Measurements from ENCODE around the gene KIRREL3.

The KIRREL3 gene

DNA sequence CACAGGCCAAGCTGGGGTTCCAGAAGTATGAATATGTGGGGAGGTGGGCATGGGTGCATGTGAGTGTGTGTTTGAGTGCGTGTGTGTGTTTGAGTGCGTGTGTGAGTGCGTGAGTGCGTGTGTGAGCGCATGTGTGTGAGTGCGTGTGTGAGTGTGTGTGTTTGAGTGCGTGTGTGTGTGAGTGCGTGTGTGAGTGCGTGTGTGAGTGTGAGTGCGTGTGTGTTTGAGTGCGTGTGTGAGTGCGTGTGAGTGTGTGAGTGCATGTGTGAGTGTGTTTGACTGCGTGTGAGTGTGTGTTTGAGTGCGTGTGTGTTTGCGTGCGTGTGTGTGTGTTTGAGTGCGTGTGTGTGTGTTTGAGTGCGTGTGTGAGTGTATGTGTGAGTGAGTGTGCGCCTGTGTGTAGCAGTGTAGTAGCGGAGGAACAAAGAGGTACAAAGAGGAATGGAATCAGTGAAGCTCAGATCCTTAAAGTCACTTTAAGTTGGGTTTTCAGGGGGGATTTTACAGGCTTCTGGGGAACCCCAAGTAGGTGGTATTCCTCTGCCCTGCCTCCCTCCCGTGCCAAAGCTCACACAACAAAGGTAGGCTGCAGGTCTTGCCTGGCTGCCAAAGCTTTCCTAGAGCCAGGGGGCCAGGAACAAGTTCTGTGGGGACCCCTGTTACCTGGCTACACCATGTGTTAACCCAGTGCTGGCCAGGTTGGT, 137.1 kb downstream of the KIRREL3 start:
- DNase-seq, result no peak

DNA sequence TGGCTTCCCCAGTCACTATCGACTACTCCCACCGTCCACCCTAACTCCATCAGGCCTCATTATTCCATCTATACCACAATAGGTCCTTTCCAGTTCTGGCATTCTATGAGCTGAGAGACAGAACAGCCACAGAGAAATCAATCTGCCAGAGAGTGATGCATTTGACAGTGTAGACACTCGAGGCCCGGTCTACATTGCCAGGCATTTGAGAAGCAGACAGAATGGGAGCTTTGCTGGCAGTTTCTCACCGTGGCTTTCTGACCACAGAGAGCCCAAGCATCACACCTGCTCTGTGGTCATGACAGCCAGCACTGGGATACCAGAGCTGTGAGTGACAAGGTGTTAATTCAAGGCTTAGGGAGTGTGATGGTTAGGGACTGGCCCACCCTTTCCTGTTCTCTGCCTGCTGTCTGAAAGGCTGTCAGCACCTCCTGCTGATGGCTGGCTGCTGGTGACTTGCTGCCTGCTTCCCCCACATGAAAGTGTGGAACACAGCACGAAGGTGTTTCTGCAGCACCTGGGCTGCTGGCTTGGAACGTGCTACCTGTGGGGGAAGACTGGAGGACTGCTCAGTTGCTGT, 137.8 kb downstream of the KIRREL3 start:
- DNase-seq, result no peak

DNA sequence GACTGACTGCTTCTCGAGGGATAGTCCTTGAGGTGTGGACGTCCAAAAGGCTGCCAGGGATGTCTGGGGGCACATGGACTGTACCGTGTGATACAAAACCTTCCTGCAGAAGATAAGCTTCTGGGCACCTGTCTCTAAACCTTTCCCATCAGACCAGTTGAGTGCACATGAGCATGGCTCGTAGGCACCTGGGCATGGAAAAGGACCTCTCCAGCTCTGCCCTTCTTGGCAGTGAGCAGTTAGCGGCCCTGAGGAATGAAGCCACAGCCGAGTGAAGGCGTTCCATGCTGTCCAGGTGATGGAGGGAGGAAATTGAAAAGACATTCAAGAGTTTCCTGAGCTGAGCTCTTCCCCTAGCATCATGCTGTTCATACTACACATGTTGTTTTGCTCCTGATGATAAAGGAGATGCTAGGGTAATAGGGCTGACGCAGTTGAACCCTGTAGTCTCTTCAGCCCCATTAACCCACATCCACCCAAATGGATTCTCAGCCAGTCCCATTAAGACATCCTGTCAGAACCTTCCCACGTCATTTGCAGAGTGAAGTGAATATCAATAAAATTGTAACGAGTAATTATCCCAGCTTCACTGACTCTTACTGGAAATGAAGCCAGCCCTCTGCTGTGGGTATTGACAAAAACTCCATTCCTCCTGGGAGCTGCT, 138.6 kb downstream of the KIRREL3 start:
- DNase-seq, result no peak

DNA sequence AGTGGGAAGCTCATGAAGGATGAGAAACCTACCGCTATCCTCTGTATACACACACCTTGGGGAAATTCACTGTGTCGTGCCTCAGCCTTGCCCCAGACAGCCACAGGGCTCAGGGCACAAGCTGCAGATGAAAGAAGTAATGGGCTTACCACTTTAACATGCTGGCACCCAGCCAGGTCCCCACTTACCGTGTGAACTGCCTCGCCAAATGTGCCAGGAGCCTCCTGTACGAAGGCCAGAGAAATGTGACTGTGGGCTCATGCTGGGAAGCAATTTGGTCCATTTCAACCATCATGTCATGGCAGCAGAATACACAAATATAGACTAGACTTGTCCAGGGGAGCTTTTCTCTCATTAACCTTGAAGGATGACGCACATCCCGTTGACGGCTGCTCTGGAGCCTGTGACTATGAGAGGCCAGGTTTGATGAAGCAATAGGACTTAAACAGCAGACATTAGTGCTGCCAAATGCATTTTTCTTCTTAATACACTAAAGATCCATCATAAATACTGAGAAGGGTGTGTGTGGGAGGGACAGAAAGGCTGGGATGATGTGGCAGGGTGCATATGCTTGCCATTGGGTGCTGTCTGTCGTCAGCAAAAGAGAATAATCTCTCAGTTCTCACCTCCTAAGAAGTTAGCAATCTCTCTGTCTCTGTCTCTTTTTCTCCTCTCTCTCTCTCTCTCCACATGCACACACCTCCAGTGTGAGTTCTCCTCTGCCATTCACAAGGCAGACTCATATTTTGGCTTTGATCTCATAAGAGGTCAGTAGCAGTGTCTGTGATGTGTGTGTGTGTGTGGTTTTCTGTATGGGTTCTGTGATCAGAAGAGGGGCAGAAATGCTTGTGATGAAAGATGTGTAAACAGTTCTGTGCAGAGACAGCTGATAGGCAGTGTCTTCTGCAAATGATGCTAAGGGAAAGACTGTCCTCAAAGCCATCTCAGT, 142.4 kb downstream of the KIRREL3 start:
- no peak for DNase-seq

DNA sequence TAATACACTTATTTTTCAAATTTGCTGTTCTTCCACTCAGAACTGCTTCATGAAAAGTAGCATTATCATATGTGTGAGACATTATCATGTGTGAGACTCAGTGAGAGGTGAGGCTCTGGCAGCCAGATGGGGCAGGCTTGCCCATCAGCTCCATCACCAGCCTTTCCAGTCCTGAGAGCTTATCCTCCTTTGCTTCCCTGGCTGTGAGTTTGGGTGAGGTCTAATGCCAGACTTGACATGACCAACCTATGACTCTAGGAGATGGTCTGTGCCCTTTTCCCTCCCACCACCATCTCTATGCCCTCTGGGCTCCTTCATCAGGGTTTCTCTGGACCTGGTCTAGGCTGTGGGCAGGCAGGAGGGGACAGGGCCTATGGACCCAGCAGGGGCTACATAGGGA, 145.0 kb downstream of the KIRREL3 start:
- no peak for DNase-seq

DNA sequence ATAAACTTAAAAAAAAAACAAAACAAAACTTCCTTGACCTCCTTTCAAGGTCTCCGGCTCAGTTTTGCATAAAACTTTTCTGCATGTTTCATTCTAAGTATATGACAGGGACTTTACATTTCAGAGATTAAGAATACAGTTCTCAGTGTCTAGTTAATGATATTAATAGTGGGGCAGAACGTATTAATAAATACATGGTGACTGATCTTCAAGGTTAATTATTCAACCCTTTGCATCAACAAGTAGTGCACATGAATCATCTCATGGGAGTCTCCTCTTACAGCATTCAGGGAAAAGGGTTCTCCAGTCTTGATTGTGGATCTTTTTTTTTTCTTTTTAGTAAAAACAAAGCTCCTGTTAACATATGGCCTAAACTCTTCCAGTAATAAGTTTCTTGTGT, 146.8 kb downstream of the KIRREL3 start:
- DNase-seq, result no peak

DNA sequence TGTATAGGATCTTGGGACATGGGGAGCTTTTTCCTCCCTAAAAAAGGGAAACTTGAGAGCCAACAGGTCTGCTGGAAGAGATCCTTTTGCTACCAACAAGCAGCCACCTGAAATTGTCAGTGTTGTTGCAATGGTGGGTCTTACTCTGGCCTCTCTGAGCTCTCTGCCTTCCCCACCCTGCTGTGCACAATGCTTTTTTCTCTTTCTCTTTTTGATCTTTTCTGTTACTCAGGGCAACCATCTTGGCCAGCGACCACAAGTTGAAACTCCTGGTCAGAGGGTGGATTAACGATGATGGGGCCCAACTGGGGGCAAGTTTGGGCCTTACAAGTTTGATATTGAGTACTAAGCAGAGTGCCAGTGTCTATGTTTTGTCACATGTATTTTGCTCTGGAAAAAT, 155.8 kb downstream of the KIRREL3 start:
- no peak for DNase-seq

DNA sequence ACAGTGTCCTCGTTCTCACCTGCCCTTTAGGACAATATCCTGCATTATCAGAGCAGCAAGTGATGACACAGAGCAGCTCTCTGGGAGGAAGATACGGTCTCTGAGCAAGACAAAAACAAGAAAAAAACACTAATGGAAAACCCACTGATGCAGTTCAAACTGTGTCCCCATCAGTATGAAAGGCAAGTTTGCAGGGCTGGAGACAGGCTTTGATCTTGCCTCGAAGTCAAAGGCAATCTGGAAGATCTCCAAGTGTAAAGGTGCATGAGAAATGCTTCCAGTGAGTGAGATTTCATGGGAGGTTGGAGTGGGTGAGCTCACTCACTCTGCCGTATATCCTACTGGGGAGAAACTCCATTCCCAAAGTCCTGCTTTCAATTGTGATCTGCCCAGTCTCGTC, 157.5 kb downstream of the KIRREL3 start:
- no peak for DNase-seq

DNA sequence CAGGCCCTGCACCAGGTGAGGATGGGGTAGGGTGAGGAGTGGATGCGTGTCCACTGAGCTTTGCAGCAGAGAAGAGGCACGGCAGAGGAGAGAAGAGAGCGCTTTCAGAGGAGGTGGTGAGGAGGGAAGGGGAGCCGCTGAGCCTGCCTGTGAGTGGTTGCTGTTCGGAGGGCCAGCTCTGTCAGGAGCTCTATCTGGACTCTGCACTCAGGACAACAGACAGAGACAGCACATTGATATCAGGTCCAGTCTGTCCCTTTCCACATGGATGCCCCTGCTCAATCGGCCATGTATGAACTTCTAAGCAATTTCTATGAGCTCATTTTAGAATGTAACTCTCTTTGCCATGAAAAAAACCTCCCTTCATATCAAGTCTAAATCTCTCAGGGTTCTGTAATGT, 158.6 kb downstream of the KIRREL3 start:
- DNase-seq, result no peak

DNA sequence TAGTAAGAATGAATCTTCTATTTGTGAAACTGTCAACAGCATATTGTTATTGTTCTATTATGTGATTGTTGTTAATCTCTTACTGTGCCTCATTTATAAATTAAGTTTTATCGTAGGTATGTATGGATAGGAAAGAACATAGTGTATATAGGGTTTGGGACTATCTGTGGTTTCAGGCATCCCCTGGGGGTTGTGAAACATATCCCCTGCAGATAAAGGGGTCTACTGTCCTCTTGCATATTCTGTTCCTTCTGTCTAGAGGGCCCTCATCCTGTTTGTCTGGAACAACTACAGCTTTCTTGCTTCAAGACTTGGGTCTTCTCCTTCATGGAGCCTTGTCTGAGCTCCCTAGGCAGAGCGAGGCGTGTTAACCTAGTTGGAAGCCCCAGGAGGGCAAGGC, 159.6 kb downstream of the KIRREL3 start:
- DNase-seq, result no peak

DNA sequence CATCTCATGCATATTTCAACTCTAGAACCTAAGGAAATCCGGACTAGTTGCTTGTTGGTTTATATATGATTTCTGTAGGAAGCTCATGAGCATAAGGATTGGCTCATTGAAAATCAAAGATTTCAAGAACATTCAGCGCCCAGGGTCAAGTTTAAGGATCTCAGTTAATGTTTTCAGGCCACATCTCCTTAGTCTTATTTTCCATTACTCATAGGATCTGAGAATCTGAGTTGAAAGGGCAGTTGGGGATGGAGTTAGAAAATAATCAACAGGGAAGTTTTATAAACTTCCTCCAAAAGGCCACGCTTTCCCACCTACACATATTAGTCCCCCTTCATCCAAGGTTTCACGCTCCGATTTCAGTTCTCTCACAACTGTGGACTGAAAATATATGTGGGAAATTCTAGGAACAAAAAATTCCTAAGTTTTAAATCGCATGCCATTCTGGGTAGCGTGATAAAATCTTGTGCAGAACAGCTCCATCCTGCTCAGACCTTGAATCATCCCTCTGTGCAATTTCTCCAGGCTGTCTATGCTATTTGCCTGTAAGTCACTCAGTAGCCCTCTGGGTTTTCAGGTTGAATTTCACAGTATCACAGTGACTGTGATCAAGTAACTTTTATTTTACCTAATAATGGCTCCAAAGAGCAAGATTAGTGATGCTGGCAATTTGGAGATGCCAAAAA, 160.2 kb downstream of the KIRREL3 start:
- no peak for DNase-seq

DNA sequence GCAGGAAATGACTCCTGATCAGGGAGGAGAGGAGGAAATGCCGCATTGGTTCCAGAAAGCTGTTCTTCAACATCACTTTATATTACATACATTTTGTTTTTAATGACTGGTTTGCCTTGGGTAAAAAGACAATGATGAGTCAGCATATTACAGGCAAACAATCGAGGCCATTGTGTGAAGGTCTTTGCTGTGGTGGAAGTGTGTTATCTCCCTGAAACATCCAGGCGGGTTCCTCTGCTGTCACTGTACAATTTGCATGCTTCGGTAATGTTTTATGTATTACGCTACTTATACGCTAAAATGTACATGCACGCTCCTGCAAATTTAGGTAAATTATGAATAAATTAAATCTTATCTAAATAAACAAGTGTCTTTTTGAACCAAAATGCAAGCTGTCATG, 161.1 kb downstream of the KIRREL3 start:
- no peak for DNase-seq

DNA sequence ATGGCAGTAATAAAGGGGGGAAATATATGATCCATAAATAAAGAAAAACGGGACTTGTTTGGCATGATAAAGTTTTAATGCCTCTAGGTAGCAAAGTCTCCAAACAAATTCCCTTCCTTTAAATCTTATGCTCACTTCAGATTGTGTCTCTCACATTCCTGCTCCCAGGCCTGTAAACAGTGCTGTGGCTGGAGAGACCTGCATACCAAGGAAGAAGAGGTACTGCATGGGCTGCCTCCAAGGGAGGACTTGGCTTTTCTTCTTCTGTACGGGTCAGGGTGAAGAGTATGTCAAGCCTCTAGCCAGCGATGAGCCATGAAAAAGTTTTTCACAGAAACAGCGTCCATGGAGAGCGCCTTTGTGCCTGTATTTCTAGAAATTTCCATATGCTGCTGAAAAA, 161.8 kb downstream of the KIRREL3 start:
- no peak for DNase-seq

DNA sequence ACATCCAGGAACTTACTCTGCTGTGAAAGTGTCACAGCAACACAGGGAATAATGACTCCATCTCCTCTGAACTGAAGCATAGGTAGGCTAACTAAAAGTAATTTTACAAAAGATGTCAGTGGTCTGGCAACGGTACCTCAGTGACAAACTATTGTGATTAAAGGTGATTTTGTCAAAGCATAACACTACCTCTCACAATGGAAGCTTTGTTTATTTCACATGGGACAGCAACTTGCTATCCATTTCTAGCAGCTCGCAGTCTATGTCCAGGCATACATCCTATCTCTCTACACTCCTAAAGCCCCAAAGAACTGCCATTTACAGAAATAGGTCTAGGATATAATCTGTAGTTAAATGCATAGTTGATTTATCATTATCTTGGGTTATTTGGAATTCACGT, 163.0 kb downstream of the KIRREL3 start:
- DNase-seq, result no peak

DNA sequence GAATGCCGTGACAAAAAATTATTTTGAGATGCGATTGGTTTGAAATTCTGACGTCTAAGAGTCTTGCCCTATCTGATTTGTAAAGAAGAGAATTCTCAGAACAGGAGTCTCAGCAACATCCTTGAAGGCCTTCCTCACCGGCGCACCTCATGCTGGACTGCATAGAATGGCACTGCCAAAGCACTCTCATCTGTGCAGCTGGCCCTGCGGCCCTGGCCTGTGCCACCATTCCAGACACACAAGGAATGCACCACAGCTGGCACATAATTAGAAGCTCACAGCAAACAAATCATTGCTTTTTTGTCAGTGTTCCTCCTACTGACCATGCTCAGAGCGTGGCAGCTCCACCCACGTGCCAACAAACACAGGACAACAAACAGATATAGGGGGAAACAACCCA, 166.0 kb downstream of the KIRREL3 start:
- DNase-seq, result no peak

DNA sequence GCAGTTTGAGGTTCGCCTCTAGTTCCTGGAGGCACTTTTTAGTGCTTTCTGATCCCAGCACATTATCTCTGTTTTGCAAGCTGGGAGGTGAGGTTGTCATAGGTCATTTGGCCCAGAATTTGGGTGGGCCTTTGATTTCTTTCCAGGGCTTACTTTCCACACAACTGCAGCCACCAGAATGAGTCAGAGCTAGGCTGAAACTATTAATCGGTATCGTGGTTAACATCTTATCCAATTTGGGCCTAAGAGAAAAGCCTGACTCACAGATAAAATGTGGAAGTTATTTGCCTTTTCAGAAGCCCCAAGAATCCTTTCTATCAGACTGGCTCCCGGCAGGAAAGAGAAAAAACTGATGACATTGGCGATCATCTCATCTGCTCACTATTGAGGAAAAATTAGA, 166.4 kb downstream of the KIRREL3 start:
- no peak for DNase-seq

DNA sequence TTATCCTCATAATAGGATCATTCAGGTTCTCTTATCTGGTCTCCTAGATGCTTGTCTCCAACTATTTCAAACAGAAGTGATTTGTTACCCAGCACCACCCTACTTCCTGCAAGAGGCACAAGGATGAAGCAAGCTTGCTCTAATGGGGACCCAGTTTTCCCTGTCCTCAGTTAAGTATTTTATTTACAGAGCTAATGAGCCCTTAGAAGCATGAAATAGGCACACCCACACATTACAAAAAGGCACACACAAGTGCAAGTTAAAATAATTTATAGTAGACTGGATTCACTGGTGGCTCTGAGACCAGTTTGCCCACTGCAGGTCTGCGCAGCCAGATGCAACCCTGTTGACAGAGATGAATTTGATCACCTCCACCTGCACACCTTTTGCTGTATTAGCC, 167.5 kb downstream of the KIRREL3 start:
- DNase-seq, result no peak

DNA sequence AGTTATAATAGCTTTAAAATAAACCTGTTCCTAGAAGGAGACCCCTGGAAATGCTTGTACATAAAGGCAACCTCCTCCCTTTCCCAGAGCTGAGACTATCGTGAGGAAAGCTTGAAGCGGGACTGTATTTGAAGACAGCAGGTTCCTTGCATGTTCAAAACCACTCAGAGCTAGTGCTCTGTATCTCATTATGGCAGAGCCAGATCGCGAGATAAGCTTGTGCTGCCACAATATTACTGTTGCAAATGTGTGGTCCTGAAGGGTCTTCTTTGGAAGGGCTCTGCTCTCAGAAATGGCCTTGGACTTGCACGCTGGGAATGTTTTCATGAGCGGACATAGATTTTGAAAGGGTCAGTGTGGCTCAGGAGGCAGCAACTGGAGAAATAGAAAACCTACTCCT, 168.2 kb downstream of the KIRREL3 start:
- no peak for DNase-seq

DNA sequence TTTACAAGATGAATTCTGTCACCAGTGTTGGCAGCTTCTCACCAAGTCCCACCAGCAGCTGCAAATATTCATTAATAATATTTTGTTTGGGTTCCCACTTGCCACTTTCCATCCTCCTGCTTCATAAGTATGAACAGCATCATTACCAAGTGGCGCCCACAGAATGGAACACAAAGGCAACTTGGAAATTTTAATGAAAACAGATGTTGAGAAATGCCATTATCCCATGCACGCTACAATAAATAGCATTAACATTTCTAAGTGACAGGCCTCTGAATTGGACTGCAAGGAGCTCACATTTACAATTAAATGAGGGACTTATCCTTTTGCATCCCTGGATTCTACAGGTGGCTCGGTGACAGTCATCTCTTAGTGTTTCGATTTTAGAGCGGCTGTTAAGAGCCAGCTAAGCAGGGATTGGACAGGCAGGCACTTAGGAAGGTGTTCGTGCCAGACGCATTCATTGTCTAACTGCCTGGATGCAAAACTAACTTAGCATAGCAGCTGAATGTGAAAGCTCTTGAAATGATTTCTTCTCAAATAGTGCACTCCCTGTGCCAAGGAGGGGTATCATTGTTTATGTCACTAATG, 170.3 kb downstream of the KIRREL3 start:
- DNase-seq, result no peak

DNA sequence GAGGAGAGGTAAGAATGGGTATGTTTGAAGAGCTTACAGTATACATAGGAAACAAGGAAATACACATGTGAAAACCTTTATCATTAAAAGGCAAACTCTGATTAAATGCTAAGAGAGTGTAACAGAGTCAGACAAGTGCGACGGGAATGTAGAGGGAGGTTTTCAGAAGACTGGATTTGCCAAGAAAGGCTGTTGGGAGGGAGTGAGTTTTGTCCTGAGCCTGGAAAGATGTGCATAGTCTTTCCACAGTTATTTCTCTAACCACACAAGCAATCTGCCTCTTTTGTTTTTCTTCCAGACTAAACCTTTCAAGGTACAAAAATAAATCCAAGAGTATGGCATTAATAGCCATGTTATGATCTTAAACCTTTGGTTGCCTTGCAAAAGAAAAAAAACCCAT, 170.9 kb downstream of the KIRREL3 start:
- no peak for DNase-seq

DNA sequence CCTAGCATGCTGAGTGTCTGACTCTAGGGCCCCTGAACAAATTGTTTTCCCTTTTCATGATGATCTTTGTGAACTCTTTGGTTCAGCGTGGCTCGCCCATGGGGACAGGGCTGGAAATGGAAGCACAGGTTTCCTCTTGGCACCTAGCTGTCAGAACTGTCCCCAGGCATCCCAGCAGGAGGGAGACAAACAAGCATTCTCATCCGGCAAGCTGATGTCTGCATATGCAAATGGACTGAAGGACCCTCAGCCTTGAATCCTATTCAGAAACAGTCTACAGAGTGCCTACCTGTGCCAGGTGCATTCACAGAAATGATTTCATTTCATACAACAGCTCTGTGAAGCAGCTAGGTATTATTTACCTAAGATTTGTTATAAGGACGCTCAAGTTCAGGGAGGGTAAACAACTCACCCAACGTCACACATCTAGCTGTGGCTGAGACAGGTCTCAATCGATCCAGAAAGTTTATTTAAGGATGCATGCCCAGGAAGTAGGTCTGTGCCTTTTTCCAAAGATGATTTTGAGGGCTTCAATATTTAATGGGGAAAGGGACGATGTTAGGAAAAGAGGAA, 176.4 kb downstream of the KIRREL3 start:
- no peak for DNase-seq

DNA sequence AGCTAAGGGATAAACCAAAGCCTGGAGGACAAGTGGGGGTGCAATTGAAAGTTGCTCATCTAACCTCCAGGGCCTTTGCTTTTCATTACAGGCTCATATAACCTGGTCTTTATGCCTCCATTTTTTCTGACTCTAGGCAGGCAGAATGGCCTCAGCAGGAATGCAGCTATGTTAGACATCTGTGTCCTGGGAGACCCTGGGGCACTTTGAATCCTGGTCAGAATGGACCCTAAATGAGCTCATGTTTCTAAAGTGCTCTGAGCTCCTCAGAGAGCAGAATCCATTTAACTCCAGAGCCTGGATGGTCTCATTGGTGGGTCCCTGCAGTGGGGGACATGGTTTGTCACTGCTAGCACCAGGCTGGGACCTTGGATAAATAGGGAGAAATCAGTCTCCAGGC, 177.3 kb downstream of the KIRREL3 start:
- DNase-seq, result no peak

All from effector CD4-positive, alpha-beta T cell (primary cell).